Stimulated activated naive B cell treated with anti-CD40 and anti-IgM and Interleukin-4, amounts not matched to agents 10 μg/mL and 1 μg/mL and 100 μg/mL, for 72 hours (primary cell): Measurements from ENCODE around the gene TOX2.
A peak's percentile ranks its signal among the peaks of the same experiment; 100 is the strongest.

ENCODE experiments used
- ATAC-seq, 2 donors: fragments of 150-1000 bp; cut with Tn5 transposase; replicated peaks; 2 replicates each; pipeline ENCODE4 v1.10.0; 2021; ENCODE audit warnings: moderate library complexity in 1 of 2
- DNase-seq: peaks from one replicate; pipeline ENCODE4 v3.0.0; 2021
- H3K27ac Mint-ChIP-seq: one replicate; pipeline ENCODE4 v1.8.0; 2022; ENCODE audit warnings: mild to moderate bottlenecking, mixed read lengths
- H3K27me3 Mint-ChIP-seq, 2 donors: one replicate each; pipeline ENCODE4 v1.8.0; 2022; ENCODE audit warnings: mixed read lengths in 2 of 2
- H3K36me3 Mint-ChIP-seq, 2 donors: one replicate each; pipeline ENCODE4 v1.8.0; 2022; ENCODE audit warnings: mixed read lengths in 2 of 2, mild to moderate bottlenecking in 1 of 2
- H3K4me1 Mint-ChIP-seq, 2 donors: one replicate each; pipeline ENCODE4 v1.8.0; 2022; ENCODE audit warnings: mixed read lengths in 2 of 2, mild to moderate bottlenecking in 1 of 2
- H3K4me3 Mint-ChIP-seq, 2 donors: one replicate each; pipeline ENCODE4 v1.8.0; 2022; ENCODE audit warnings: mild to moderate bottlenecking in 2 of 2, mixed read lengths in 2 of 2, moderate library complexity in 1 of 2
- H3K9me3 Mint-ChIP-seq, 2 donors: one replicate each; pipeline ENCODE4 v1.8.0; 2022; ENCODE audit warnings: mixed read lengths in 2 of 2, mild to moderate bottlenecking in 1 of 2

Gene TOX2

GRCh38 chr20:44018942-44019637 is 104.4 kb downstream of the TOX2 start:
- no peaks in the 10 kb centered on the region for H3K36me3 Mint-ChIP-seq
- H3K4me3 Mint-ChIP-seq: no peak overlapping the region
- DNase-seq: no peak
- H3K27me3 Mint-ChIP-seq: peaks cover 26 to 54% of the 10 kb centered on the region in 2 donors
- H3K9me3 Mint-ChIP-seq: no peaks in the 10 kb centered on the region
- H3K4me1 Mint-ChIP-seq: peaks cover 0 to 5% of the 10 kb centered on the region in 2 donors
- no peak overlapping the region for H3K27ac Mint-ChIP-seq
- ATAC-seq: no peak

GRCh38 chr20:44019638-44020335 is 105.1 kb downstream of the TOX2 start:
- ATAC-seq (no peak), DNase-seq (no peak)
- H3K4me1 Mint-ChIP-seq: peaks cover 0 to 5% of the 10 kb centered on the region in 2 donors
- H3K9me3 Mint-ChIP-seq: no peaks in the 10 kb centered on the region
- H3K36me3 Mint-ChIP-seq: no peaks in the 10 kb centered on the region
- H3K27ac Mint-ChIP-seq: peak overlapping the region; percentile 53
- peaks cover 27 to 56% of the 10 kb centered on the region in 2 donors for H3K27me3 Mint-ChIP-seq
- no peak overlapping the region for H3K4me3 Mint-ChIP-seq

- DNase-seq (no peak), ATAC-seq (no peak)
- Mint-ChIP-seq H3K27me3 (peaks cover 30 to 56% of the 10 kb centered on the region in 2 donors), H3K4me3 (no peak overlapping the region), H3K4me1 (peaks cover 0 to 5% of the 10 kb centered on the region in 2 donors), H3K36me3 (no peaks in the 10 kb centered on the region), H3K9me3 (no peaks in the 10 kb centered on the region), H3K27ac (no peak overlapping the region)
Observed at GRCh38 chr20:44020406-44021148, 105.9 kb downstream of the TOX2 start.

- H3K27ac Mint-ChIP-seq: no peak overlapping the region
- peaks cover 30 to 54% of the 10 kb centered on the region in 2 donors for H3K27me3 Mint-ChIP-seq
- ATAC-seq: no peak
- H3K9me3 Mint-ChIP-seq: no peaks in the 10 kb centered on the region
- peaks cover 0 to 5% of the 10 kb centered on the region in 2 donors for H3K4me1 Mint-ChIP-seq
- no peaks in the 10 kb centered on the region for H3K36me3 Mint-ChIP-seq
- H3K4me3 Mint-ChIP-seq: no peak overlapping the region
- no peak for DNase-seq
Observed at GRCh38 chr20:44021186-44021585, 106.5 kb downstream of the TOX2 start.

GRCh38 chr20:44021900-44022299 is 107.2 kb downstream of the TOX2 start:
- Mint-ChIP-seq H3K36me3 (no peaks in the 10 kb centered on the region), H3K27me3 (peaks cover 30 to 47% of the 10 kb centered on the region in 2 donors), H3K27ac (no peak overlapping the region), H3K9me3 (no peaks in the 10 kb centered on the region), H3K4me1 (peaks cover 0 to 5% of the 10 kb centered on the region in 2 donors), H3K4me3 (no peak overlapping the region)
- DNase-seq (no peak), ATAC-seq (no peak)

- Mint-ChIP-seq H3K4me1 (peaks cover 0 to 5% of the 10 kb centered on the region in 2 donors), H3K27ac (peak overlapping the region; percentile 48), H3K9me3 (no peaks in the 10 kb centered on the region), H3K27me3 (peaks cover 32 to 45% of the 10 kb centered on the region in 2 donors), H3K36me3 (no peaks in the 10 kb centered on the region), H3K4me3 (no peak overlapping the region)
- ATAC-seq (no peak), DNase-seq (no peak)
Observed at GRCh38 chr20:44022464-44022863, 107.8 kb downstream of the TOX2 start.

GRCh38 chr20:44023515-44024371 is 109.1 kb downstream of the TOX2 start:
- H3K27me3 Mint-ChIP-seq: peaks cover 36 to 39% of the 10 kb centered on the region in 2 donors
- ATAC-seq (no peak), DNase-seq (no peak)
- no peak overlapping the region for H3K4me3 Mint-ChIP-seq
- no peaks in the 10 kb centered on the region for H3K9me3 Mint-ChIP-seq
- H3K36me3 Mint-ChIP-seq: no peaks in the 10 kb centered on the region
- peaks cover under 1 to 5% of the 10 kb centered on the region in 2 donors for H3K4me1 Mint-ChIP-seq
- no peak overlapping the region for H3K27ac Mint-ChIP-seq

- ATAC-seq (no peak), DNase-seq (no peak)
- no peak overlapping the region for H3K4me3 Mint-ChIP-seq
- H3K27ac Mint-ChIP-seq: no peak overlapping the region
- H3K9me3 Mint-ChIP-seq: no peaks in the 10 kb centered on the region
- H3K27me3 Mint-ChIP-seq: peaks cover 35 to 40% of the 10 kb centered on the region in 2 donors
- H3K4me1 Mint-ChIP-seq: peaks cover under 1 to 5% of the 10 kb centered on the region in 2 donors
- H3K36me3 Mint-ChIP-seq: no peaks in the 10 kb centered on the region
Observed at GRCh38 chr20:44024820-44025580, 110.3 kb downstream of the TOX2 start.

GRCh38 chr20:44025756-44026155 is 111.1 kb downstream of the TOX2 start:
- H3K4me3 Mint-ChIP-seq: no peak overlapping the region
- ATAC-seq (no peak), DNase-seq (no peak)
- peaks cover 0 to 1% of the 10 kb centered on the region in 2 donors for H3K9me3 Mint-ChIP-seq
- peaks cover 38 to 43% of the 10 kb centered on the region in 2 donors for H3K27me3 Mint-ChIP-seq
- peaks cover 0 to 6% of the 10 kb centered on the region in 2 donors for H3K4me1 Mint-ChIP-seq
- H3K27ac Mint-ChIP-seq: no peak overlapping the region
- no peaks in the 10 kb centered on the region for H3K36me3 Mint-ChIP-seq

- no peak for DNase-seq
- peaks cover 39% of the 10 kb centered on the region in 2 donors for H3K27me3 Mint-ChIP-seq
- no peak overlapping the region for H3K27ac Mint-ChIP-seq
Observed at GRCh38 chr20:44026647-44027342, 112.1 kb downstream of the TOX2 start.

GRCh38 chr20:44027343-44028002 is 112.8 kb downstream of the TOX2 start:
- no peak for ATAC-seq
- peaks cover 0 to 6% of the 10 kb centered on the region in 2 donors for H3K4me1 Mint-ChIP-seq
- no peak overlapping the region for H3K4me3 Mint-ChIP-seq
- peak overlapping the region; percentile 38 for H3K27ac Mint-ChIP-seq
- DNase-seq: no peak
- H3K36me3 Mint-ChIP-seq: no peaks in the 10 kb centered on the region
- peaks cover 42 to 44% of the 10 kb centered on the region in 2 donors for H3K27me3 Mint-ChIP-seq
- H3K9me3 Mint-ChIP-seq: peaks cover 0 to 3% of the 10 kb centered on the region in 2 donors

More at GRCh38 chr20:44026647-44027342, 112.1 kb downstream of the TOX2 start:
- Mint-ChIP-seq H3K9me3 (peaks cover 0 to 3% of the 10 kb centered on the region in 2 donors), H3K36me3 (no peaks in the 10 kb centered on the region), H3K4me1 (peaks cover 0 to 6% of the 10 kb centered on the region in 2 donors), H3K4me3 (no peak overlapping the region)
- no peak for ATAC-seq

GRCh38 chr20:44028003-44028730 is 113.5 kb downstream of the TOX2 start:
- H3K27ac Mint-ChIP-seq: peak overlapping the region; percentile 15
- H3K4me3 Mint-ChIP-seq: no peak overlapping the region
- no peak for ATAC-seq
- peaks cover 0 to 6% of the 10 kb centered on the region in 2 donors for H3K4me1 Mint-ChIP-seq
- peaks cover 36 to 38% of the 10 kb centered on the region in 2 donors for H3K27me3 Mint-ChIP-seq
- H3K9me3 Mint-ChIP-seq: peaks cover 0 to 3% of the 10 kb centered on the region in 2 donors
- DNase-seq: no peak
- no peaks in the 10 kb centered on the region for H3K36me3 Mint-ChIP-seq
